Transverse colon (tissue), 3 donors: ENCODE measurements around the gene DGAT2.

Source experiments
- CTCF ChIP-seq, 5 experiments: fragments of 200-600 bp in 3 of 5; fragments of 450-650 bp in 2 of 5; sonication (generic) in 3 of 5; IDR thresholded peaks; 1 replicate in 2 of 5; 2 replicates in 3 of 5; pipeline ENCODE4 v1.5.1; 2016 to 2017; ENCODE audit warnings: antibody characterized with exemption in 5 of 5, inconsistent platforms in 3 of 5, mild to moderate bottlenecking in 2 of 5, moderate library complexity in 1 of 5
- POLR2A ChIP-seq: fragments of 450-650 bp; IDR thresholded peaks from one replicate; pipeline ENCODE4 v1.6.1; 2016; ENCODE audit warnings: antibody characterized with exemption, mild to moderate bottlenecking, moderate library complexity

- TF ChIP-seq CTCF (IDR thresholded peaks at IDR 0.05) (no peak), POLR2A (no peak)
Measured at GRCh38 chr11:75770102-75770501, 1.5 kb downstream of the DGAT2 start.
